HG03460 (cell line): Measurements from ENCODE around the gene MICAL3.
A peak's percentile ranks its signal among the peaks of the same experiment; 100 is the strongest.

ENCODE experiments used
- ATAC-seq: cut with Tn5 transposase; IDR thresholded peaks from one replicate; pipeline ENCODE4 v1.9.1; 2021; ENCODE audit not compliant: unreplicated experiment

The MICAL3 gene

DNA sequence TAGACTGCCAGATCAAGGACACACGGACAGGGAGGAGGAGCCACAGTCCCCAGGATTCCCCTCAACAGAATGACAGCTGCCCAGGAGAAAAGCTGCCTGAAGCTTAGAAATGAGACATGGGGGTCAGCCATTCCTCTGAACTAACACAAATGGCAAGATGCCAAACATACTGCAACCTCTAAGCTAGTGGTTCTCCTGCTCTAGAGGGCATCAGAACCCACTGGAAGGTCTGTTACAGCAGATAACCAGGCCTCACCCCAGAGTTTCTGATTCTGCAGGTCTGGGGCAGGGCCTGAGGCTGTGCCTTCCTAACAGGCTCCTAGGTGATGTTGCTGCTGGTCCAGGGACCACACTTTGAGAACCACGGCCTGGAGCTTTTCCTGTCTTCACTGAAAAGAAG lies 221.5 kb downstream of the MICAL3 start:
- no peak for ATAC-seq

DNA sequence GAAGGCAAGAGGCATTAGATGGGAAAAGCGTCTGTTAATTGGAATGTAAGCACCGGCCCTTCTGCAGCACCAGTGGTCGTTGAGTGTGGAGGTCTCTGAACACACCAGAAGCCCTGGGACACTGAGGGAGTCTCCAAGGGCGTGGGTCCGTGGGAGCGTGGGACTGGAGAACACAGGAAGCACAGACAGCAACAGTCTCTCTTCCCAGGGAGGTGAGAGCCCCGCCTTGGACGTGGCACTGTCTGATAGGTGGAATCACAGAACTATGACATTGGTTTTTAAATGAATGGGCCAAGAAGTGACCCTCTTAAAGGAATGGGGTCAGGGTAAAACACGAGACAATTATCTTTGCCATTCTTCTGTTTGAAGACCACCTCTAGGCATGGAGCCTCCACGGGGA lies 221.9 kb downstream of the MICAL3 start:
- no peak for ATAC-seq

DNA sequence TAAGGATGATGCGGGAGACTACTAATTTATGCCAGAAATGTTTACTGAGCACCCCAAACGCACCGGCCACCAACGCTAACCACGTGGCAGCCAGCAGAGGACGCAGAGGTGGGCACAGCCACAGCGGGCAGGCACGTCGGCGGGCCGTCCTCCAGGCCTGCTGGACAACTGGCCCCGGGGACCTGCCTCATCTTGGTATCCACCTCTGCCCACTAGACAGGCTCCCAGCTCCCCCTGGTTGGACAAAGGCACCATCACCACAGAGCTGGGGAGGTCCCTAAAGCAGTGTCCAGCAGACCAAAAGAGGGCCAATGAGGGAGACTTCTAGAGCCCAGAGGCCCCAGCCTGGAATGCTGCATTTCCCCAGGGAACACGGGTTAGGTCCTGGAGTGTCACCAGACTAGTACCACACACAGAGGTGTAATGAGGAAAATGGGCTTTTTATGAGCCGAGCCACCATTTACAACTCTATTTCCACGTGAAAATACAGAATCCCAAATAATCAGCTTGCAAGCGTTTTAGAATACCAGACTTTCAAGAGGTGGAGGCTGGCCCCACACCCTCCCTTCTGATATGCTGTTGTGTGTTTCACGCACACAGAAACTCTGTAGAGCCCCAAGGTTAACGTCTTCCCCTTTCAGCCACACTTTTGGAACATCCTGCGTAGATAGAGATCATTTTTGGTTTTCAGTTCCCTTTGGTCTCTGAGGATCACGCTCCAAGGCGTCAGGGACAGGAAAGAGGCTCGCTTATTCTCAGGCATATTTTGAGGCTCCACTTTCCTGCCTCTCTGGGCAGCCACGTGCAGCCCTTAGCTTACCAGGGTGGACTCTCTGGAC lies 226.4 kb downstream of the MICAL3 start:
- peak; percentile 37 for ATAC-seq

DNA sequence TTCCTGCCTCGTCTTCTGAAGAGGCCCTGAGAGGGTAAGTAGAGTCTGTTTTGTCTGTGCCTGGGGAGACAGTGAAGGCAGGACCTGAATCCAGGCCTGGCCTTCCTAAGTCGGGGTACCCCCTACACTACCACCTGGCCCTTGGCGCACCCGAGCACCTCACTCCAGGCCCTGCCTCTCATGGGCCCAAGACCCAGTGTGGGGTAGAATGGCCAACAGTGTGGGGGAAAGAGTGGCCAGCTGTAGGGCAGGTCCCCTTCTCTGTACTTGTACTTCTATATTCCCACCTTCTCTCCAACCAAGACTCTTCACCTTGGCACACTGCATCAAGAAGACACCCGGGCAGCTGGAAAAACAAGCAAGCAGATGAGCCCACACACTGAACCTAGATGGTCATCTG lies 227.7 kb downstream of the MICAL3 start:
- no peak for ATAC-seq

- no peak for ATAC-seq
Observed at GRCh38 chr22:17795661-17796548, 228.5 kb downstream of the MICAL3 start.

DNA sequence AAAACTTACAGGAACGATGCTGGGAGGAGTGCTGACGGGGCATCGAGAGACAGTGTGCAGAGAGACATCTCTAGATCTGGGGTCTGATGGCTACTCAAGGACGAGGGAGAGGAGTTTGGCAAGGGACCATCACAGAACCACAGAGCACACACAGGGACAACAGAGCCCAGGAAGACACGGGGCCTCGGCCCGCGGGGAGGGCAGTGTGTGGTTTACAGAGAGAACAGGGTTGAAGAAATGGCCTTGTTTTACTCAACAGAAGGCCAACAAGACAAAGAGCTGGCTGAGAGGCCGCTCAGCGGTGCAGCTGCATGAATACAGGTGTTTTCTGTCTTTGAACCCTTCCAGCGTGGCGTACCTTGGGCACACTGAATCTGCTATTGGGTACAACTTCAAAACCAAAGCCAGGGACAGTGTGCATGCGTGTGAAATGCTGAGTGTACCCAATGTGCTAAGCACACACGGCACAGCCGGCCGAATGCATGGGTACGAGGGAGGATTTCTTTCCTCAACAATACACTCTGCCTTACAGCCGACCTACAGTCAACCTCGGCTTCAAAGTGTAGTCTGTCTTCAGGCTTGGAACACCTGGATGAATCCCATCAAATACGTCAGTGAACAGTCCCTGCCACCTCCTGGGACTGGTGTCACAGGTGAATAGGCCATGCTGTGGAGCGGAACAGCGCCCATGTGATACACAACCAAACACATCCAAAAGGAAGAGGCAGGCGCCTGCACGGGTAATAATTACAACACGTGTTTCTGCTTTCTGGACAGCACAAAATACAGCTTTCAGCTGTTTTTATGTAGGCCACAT lies 229.4 kb downstream of the MICAL3 start:
- no peak for ATAC-seq

DNA sequence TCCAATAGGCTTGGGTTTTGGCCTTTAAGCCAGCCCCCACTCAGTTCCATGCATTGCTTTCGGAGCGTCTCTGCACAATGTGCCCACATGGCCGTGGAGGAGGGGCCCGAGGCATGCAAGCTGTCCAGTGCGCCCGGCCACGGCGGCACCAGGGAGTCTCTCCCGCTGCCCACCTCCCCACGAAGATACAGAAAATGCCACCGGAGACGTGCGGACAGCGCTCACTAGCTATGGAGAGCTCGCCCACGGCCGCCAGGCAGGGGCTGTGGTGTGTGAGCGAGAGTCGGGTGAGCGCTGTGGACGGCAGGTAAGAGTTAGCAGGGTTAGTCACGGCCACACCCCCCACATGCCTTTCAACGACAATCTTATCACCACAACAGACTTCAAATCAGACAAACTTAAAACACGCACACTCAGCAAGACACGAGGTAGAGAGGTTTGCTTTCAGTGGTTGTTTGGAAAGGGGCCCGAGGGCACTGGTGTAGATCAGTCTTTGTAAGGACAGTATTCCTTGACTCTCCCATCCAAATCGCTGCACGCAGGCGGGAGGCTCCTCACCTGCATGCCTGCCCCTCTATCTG lies 231.4 kb downstream of the MICAL3 start:
- ATAC-seq: no peak

DNA sequence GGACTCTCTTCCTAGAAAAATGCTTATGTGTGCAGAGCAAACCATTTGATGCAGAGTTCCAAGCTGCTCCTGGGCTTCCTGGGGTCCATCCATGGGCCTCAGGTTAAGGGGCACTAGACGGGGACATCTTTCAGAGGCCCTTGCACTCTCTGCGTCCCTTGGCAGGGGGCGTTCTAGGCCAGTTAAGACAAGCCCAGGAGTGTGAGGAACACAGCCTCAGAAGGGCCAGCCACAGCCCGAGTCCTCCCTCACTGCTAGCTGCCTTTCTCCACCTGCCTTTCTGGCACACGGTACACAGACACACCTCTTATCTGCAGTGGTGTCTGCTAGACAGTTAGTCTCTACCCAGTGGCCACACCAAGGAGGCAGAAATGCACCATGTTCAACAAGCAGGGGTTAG lies 232.1 kb downstream of the MICAL3 start:
- no peak for ATAC-seq

DNA sequence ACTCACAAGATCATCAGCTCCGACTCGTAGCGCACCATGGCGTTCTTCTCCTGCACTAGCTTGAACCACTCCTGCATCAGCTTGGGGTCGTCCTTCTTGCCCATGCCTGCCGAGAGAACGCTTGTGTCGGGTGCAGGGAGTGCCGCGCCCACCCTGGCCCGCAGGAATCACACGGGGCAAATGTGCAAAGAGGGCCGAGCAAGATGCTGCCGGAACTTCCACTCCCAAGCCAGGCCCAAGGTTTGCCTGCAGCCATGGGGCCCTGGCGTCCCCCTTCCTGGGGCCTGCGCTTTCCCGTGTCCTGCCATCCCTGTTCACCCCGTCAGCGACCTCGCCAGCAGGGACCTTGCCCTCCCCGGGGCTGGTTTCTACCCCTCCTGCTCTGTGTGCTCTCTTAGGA lies 233.2 kb downstream of the MICAL3 start:
- ATAC-seq: no peak

- ATAC-seq: no peak
Observed at GRCh38 chr22:17789379-17790200, 234.8 kb downstream of the MICAL3 start.

DNA sequence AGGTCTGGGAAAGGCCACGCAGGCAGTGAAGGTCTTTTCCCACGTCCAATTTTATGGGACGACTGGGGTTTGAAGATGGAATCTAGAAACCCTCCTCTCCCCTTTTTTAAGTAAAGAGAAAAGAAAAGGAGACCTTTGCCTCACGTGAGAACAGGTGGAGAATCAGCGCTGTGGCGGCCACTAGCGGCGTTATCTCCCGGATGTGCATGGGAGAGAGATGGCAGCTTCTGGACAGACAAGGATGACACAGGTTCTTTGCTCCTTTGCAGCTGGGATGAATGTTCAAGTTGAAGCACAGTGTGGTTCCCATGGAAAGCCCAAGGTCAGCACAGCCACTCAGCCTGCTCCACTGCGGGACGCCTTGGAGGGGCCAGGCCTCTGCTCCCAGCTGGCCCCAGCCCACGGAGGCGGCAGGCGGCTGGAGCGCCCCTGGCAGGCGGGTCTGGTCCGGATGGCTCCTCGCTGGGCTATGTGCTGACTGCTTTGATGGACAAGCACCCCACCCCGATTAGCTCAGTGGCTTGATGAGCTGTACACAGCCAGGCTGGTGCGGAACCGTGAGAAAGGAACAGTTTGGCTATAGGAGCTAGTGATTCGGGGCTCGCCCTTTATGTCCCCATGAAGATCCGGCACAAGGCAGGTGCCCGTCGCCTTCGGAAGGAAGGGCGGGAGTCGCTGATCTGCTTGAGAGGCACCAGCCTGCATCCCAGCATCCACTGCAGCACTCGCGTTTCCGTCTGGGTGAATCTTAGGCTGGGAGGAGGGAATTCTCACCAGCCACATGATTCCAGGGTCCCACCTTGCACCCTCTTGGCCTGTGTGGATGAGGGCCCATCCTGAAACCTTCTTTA lies 235.6 kb downstream of the MICAL3 start:
- no peak for ATAC-seq

GRCh38 chr22:17787716-17788330 lies 236.5 kb downstream of the MICAL3 start:
- no peak for ATAC-seq

DNA sequence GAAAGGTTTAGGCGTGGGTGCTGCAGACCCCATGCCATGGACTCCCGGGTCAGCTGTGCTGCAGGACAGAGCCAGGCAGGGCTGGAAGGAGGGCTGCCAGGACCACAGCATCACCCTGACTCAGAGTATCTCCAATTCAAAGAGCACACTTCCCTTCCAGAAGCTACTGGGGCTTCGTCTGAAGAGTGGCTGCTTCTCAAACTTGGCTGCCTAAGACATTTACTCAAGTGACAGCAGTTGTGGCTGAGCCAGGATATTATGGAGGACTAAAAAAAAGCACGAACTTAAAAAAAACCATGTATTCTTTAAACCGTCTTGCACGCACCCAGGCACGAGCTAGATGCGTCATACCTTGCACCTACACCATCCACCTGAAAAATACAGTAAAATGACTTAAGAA lies 237.1 kb downstream of the MICAL3 start:
- ATAC-seq: no peak

- no peak for ATAC-seq
Observed at GRCh38 chr22:17786435-17787161, 237.8 kb downstream of the MICAL3 start.

DNA sequence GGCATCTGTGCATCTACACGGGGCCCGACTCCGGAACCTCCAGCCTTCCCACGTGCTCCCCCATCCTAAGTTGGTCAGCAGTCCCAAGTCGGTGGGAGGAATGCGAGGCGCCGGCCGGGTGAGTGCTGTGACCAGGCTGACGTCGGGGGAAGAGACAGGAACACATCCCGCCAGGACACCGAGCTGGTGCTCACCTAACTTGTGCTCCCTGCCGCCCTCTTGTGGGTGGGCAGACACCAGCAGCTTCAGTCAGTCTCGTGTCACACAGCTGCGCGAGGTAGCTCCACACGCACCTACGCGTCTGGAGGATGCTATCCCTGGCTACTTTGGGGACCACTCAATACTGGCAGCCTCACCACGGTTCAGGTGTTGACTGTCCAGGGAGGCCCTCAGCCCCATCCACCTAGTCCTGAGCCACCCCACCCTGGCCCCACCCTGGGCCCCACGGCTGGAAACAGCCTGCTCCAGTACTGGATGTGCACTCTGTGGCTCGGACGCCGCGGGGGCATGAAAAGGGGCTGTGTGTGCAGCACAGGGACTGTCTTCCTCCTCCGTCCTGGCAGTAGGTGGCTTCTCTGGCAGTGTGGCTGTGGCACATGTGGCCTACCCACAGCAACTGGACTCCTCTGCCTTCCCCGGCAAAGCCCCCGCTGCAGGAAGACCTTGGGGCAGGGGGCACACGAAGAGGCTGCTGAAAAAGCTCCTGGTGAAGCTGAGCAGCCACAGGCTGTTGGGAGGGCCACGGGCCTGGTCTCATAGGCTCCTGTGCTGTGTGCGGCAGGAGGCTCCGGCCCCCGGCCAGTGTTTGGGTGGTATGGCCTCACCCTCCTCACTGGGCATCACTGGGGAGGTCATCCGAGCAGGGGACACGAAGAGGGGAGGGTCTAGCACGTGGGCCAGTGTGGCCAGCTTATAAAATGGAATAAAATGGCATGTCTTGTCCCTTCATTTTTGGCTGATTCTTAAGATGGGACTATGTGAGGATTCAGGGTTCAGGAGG lies 238.9 kb downstream of the MICAL3 start:
- ATAC-seq: no peak

- ATAC-seq: no peak
Observed at GRCh38 chr22:17784776-17785175, 239.6 kb downstream of the MICAL3 start.
